Smooth muscle cell (in vitro differentiated cells): ENCODE measurements around the gene NUBP1. TPM values are rescaled to one million over a fixed set of nuclear protein-coding genes. Genes with fewer than 3 reads are reported as not detected.

Experiments used
- DNase-seq: peaks from one replicate; lab custom pipeline; 2025; ENCODE audit not compliant: unreplicated experiment; lab: John Stamatoyannopoulos, UW
- H2AFZ ChIP-seq: fragments of 200-600 bp; sonication (generic); 2 replicates; pipeline ENCODE4 v1.6.0; 2016; ENCODE audit warnings: antibody characterized with exemption, low read depth, mild to moderate bottlenecking
- H3F3A ChIP-seq: fragments of 200-600 bp; sonication (generic); 2 replicates; pipeline ENCODE4 v1.6.0; 2017; ENCODE audit warnings: antibody characterized with exemption, low read depth
- H3K27ac ChIP-seq: fragments of 200-600 bp; sonication (generic); 2 replicates; pipeline ENCODE4 v1.5.1; 2016; ENCODE audit warnings: low read depth, mild to moderate bottlenecking
- H3K27me3 ChIP-seq: fragments of 200-600 bp; sonication (generic); 2 replicates; pipeline ENCODE4 v1.6.1; 2016; ENCODE audit warnings: low read depth, mild to moderate bottlenecking
- H3K36me3 ChIP-seq: fragments of 200-600 bp; sonication (generic); 2 replicates; pipeline ENCODE4 v1.5.1; 2016; ENCODE audit warnings: low read depth
- H3K4me1 ChIP-seq: fragments of 200-600 bp; sonication (generic); 2 replicates; pipeline ENCODE4 v1.5.1; 2016; ENCODE audit warnings: low read depth
- H3K4me2 ChIP-seq: fragments of 200-600 bp; sonication (generic); 2 replicates; pipeline ENCODE4 v1.6.0; 2016; ENCODE audit warnings: mild to moderate bottlenecking
- H3K4me3 ChIP-seq: fragments of 200-600 bp; sonication (generic); 2 replicates; pipeline ENCODE4 v1.5.1; 2016; ENCODE audit warnings: mild to moderate bottlenecking
- H3K79me2 ChIP-seq: fragments of 200-600 bp; sonication (generic); 2 replicates; pipeline ENCODE4 v1.6.0; 2016; ENCODE audit warnings: low read depth, mild to moderate bottlenecking
- H3K9ac ChIP-seq: fragments of 200-600 bp; sonication (generic); 2 replicates; pipeline ENCODE4 v1.6.0; 2016; ENCODE audit warnings: low read depth
- H3K9me3 ChIP-seq: fragments of 200-600 bp; sonication (generic); replicated peaks from 2 replicates; pipeline ENCODE4 v1.5.1; 2016; ENCODE audit warnings: low read depth
- H4K20me1 ChIP-seq: fragments of 200-600 bp; sonication (generic); 2 replicates; pipeline ENCODE4 v1.6.0; 2016; ENCODE audit warnings: low read depth
- WGBS: methylation state at CpG from one replicate; pipeline ENCODE4 v1.1.7; 2016; ENCODE audit warnings: low lambda C conversion rate; 5-methylcytosine and 5-hydroxymethylcytosine counted together
- polyA plus RNA-seq: library from polyadenylated mRNA; unstranded; fragments of >200 nt; fragmentation: Nextera tagmentation; extraction: Ambion mirVana; gene quantifications from 2 replicates; pipeline ENCODE4 v1.2.1, GENCODE V29; 2016
- total RNA-seq: library from RNA; depleted of rRNA; stranded (reverse); fragments of >200 nt; gene quantifications from 2 replicates; pipeline ENCODE4 v1.2.3, GENCODE V29; 2014
- TF ChIP-seq, protein P1 (sequence below): fragments of 200-600 bp; sonication (generic); IDR thresholded peaks from 2 replicates; pipeline ENCODE4 v1.5.1; 2017; ENCODE audit warnings: borderline replicate concordance, mild to moderate bottlenecking, antibody characterized with exemption; ENCODE audit not compliant: insufficient read depth, poor library complexity, severe bottlenecking

NUBP1 gene
- total and polyA plus RNA-seq, 2 experiments from 2014 or later: 7.6 to 11.8 TPM

DNA sequence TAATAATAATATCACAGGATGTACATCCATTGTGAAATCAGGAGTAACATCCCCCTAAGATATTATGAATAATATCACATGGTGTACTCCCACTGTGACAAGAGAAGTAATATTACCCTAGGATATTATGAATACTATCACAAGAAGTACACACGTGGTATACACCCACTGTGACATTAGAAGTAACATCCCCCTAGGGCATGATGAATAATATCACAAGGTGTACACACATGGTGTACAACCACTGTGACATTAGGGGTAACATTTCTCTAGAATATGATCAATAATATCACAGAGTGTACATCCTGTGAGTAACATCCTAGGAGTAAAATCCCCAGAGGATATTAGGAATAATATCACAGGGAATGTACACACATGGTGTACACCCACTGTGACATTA is 43.9 kb upstream of the NUBP1 start:
- no peak for DNase-seq
- Histone ChIP-seq H2AFZ (no peak overlapping the region), H3F3A (no peaks in the 10 kb centered on the region), H3K9me3 (no peaks in the 10 kb centered on the region), H3K4me1 (no peaks in the 10 kb centered on the region), H4K20me1 (no peaks in the 10 kb centered on the region), H3K4me3 (no peak overlapping the region), H3K9ac (no peak overlapping the region), H3K36me3 (no peaks in the 10 kb centered on the region), H3K27me3 (no peaks in the 10 kb centered on the region), H3K27ac (no peak overlapping the region), H3K4me2 (no peak overlapping the region), H3K79me2 (no peaks in the 10 kb centered on the region)
- 70% methylated on average over 1 of the region's 1 CpG for WGBS
- TF ChIP-seq, protein P1, sequence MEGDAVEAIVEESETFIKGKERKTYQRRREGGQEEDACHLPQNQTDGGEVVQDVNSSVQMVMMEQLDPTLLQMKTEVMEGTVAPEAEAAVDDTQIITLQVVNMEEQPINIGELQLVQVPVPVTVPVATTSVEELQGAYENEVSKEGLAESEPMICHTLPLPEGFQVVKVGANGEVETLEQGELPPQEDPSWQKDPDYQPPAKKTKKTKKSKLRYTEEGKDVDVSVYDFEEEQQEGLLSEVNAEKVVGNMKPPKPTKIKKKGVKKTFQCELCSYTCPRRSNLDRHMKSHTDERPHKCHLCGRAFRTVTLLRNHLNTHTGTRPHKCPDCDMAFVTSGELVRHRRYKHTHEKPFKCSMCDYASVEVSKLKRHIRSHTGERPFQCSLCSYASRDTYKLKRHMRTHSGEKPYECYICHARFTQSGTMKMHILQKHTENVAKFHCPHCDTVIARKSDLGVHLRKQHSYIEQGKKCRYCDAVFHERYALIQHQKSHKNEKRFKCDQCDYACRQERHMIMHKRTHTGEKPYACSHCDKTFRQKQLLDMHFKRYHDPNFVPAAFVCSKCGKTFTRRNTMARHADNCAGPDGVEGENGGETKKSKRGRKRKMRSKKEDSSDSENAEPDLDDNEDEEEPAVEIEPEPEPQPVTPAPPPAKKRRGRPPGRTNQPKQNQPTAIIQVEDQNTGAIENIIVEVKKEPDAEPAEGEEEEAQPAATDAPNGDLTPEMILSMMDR: no peak

DNA sequence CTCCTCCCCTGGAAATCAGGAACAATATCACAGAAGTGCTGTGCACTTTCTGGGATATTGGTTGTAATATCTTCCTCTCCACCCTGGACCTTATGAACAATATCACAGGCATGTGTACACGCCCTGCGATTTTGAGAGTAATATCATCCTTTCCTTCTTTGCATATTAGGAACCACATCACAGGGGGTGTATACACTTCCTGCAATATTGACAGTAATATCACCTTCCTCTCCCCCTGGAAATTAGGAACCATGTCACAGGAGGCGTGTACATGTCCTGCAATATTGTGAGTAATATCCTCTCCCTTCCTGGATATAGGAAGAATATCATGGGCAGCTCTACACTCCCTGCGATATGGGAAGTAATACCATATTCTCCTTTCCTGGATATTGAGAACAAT is 34.7 kb upstream of the NUBP1 start:
- no peaks in the 10 kb centered on the region for H3K9me3 ChIP-seq
- no peaks in the 10 kb centered on the region for H3F3A ChIP-seq
- no peak for DNase-seq
- H4K20me1 ChIP-seq: no peaks in the 10 kb centered on the region
- no peak overlapping the region for H3K27ac ChIP-seq
- no peaks in the 10 kb centered on the region for H3K4me1 ChIP-seq
- H2AFZ ChIP-seq: no peak overlapping the region
- H3K27me3 ChIP-seq: peaks cover 6% of the 10 kb centered on the region
- H3K4me2 ChIP-seq: no peak overlapping the region
- no peaks in the 10 kb centered on the region for H3K36me3 ChIP-seq
- no peaks in the 10 kb centered on the region for H3K79me2 ChIP-seq
- no peak overlapping the region for H3K4me3 ChIP-seq
- WGBS: 74% methylated on average over 4 of the region's 4 CpGs
- TF ChIP-seq, protein P1: no peak
- H3K9ac ChIP-seq: no peak overlapping the region

DNA sequence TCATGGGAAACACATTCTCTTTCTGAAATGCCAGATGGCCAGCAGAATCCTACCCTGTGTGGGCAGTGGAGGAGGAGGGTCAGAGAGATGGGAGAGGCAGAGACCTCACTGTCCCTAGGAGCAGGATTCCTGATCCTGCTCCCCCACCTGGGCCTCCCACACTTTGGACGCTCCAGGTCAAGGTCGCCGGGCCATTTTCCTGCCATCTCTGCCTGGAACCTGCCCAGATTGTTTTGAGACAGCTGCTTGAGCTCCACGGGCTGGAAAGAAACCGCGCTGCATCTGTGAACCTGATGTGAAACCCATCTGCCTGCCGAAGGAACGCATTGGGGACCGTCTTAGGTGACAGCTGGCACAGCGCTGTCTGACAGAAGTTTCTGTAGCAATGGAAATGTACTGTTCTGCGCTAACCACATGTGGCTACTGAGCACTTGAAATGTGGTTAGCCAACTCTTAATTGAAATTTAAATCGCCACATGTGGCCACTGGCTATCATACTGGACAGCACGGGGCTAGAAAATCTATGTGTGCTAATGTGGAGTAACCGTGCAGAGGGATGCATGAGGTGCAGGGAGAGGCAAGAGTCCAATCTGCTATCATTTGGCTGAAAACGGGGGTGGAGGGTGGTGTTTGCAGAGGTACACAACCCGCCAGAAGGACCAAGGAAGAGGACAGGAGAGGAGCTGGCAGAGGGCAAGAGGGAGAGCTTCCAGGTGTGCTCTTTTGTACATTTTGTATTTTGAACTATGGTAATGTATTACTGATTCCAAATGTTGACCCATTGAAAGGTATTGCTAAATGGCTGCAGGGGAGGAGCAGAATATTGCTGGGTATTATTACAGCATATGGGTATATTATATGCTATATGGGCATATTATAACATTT is 15.4 kb upstream of the NUBP1 start:
- DNase-seq: no peak
- Histone ChIP-seq H3K79me2 (no peaks in the 10 kb centered on the region), H3K27ac (no peak overlapping the region), H4K20me1 (no peaks in the 10 kb centered on the region), H3F3A (no peaks in the 10 kb centered on the region), H3K4me3 (no peak overlapping the region), H3K27me3 (peaks cover 5% of the 10 kb centered on the region), H3K36me3 (no peaks in the 10 kb centered on the region), H3K9ac (no peak overlapping the region), H3K4me1 (no peaks in the 10 kb centered on the region), H3K9me3 (no peaks in the 10 kb centered on the region), H3K4me2 (no peak overlapping the region), H2AFZ (no peak overlapping the region)
- 86% methylated on average over 16 of the region's 16 CpGs for WGBS
- TF ChIP-seq, protein P1: no peak
